ENCODE data around the gene CD300C. TPM values are rescaled to one million over a fixed set of nuclear protein-coding genes. Genes with fewer than 3 reads are reported as not detected.
A peak's percentile ranks its signal among the peaks of the same experiment; 100 is the strongest.

CD300C gene
- total and polyA plus RNA-seq, 10 of the 15 experiments (the other 5 are each of a cell fraction or from before 2014, with no cell fraction given) = 0.12 to 0.38 (median 0.23) TPM; not detected in 3

- TF ChIP-seq FOS (IDR thresholded peaks at IDR 0.05; ENCODE audit: borderline replicate concordance, extremely low read depth, insufficient read length) (no peak), CBX5 (IDR thresholded peaks at IDR 0.05; ENCODE audit: low read depth) (no peak), USF2 (IDR thresholded peaks at IDR 0.05; ENCODE audit: borderline replicate concordance, low read depth, low read length) (peak; percentile 72), NRF1 (conservative IDR thresholded peaks at IDR 0.05; ENCODE audit: low read depth, low read length) (no peak), RB1 (IDR thresholded peaks at IDR 0.05; ENCODE audit: borderline replicate concordance) (no peak), KDM1A (IDR thresholded peaks at IDR 0.05; ENCODE audit: borderline replicate concordance) (no peak), NFIC (IDR thresholded peaks at IDR 0.05; ENCODE audit: low read depth, low read length) (peak; percentile 91; the same call in 1 of the 2 replicates), PRDM15 (CRISPR knock-in tag; IDR thresholded peaks at IDR 0.05) (no peak), CEBPB (IDR thresholded peaks at IDR 0.05; ENCODE audit: borderline replicate concordance in 1 of 2, low read depth in 2 of 2, low read length in 2 of 2) (no peak), SIX5 (IDR thresholded peaks at IDR 0.05; ENCODE audit: low read depth, low read length, severe bottlenecking) (no peak)
- TF ChIP-seq, protein P1, sequence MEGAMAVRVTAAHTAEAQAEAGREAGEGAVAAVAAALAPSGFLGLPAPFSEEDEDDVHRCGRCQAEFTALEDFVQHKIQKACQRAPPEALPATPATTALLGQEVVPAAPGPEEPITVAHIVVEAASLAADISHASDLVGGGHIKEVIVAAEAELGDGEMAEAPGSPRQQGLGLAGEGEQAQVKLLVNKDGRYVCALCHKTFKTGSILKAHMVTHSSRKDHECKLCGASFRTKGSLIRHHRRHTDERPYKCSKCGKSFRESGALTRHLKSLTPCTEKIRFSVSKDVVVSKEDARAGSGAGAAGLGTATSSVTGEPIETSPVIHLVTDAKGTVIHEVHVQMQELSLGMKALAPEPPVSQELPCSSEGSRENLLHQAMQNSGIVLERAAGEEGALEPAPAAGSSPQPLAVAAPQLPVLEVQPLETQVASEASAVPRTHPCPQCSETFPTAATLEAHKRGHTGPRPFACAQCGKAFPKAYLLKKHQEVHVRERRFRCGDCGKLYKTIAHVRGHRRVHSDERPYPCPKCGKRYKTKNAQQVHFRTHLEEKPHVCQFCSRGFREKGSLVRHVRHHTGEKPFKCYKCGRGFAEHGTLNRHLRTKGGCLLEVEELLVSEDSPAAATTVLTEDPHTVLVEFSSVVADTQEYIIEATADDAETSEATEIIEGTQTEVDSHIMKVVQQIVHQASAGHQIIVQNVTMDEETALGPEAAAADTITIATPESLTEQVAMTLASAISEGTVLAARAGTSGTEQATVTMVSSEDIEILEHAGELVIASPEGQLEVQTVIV (IDR thresholded peaks at IDR 0.05; ENCODE audit: borderline replicate concordance, partially characterized antibody) = peak; percentile 42
These were observed 31.1 kb downstream of the CD300C start (continued) for GRCh38 chr17:74514632-74515334.

Data from GM12878 (cell line).